Rectal smooth muscle tissue (tissue), 1 donor: ENCODE measurements around the gene CFAP57.

Experiments used
- H3K27ac ChIP-seq: one replicate; pipeline ENCODE4 v1.7.0; 2013; ENCODE audit warnings: low read depth, low read length, inconsistent platforms
- H3K27me3 ChIP-seq: one replicate; pipeline ENCODE4 v1.7.0; 2013; ENCODE audit warnings: low read length; ENCODE audit not compliant: control insufficient read depth, insufficient read depth
- H3K36me3 ChIP-seq: one replicate; pipeline ENCODE4 v1.7.0; 2013; ENCODE audit warnings: low read length; ENCODE audit not compliant: control insufficient read depth, insufficient read depth
- H3K4me1 ChIP-seq: one replicate; pipeline ENCODE4 v1.7.0; 2013; ENCODE audit warnings: low read length; ENCODE audit not compliant: control insufficient read depth, insufficient read depth
- H3K4me3 ChIP-seq: one replicate; pipeline ENCODE4 v1.7.0; 2013; ENCODE audit warnings: low read length
- H3K9ac ChIP-seq: one replicate; pipeline ENCODE4 v1.7.0; 2013; ENCODE audit warnings: low read length

CFAP57 gene

DNA sequence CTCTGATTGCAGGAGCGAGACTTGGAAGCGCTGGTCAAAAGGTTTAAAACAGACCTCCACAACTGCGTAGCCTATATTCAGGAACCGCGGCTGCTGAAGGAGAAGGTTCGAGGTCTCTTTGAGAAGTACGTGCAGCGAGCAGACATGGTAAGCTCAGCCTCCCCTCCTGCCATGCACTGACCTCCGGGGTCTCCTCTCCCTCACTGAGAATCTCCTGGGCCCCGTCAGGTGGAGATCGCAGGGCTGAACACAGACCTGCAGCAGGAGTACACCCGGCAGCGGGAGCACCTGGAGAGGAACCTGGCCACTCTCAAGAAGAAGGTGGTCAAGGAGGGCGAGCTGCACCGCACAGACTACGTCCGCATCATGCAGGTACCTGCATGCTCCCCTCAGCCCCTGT is 62.1 kb downstream of the CFAP57 start:
- Histone ChIP-seq H3K36me3 (no peaks in the 10 kb centered on the region), H3K4me1 (no peaks in the 10 kb centered on the region)

DNA sequence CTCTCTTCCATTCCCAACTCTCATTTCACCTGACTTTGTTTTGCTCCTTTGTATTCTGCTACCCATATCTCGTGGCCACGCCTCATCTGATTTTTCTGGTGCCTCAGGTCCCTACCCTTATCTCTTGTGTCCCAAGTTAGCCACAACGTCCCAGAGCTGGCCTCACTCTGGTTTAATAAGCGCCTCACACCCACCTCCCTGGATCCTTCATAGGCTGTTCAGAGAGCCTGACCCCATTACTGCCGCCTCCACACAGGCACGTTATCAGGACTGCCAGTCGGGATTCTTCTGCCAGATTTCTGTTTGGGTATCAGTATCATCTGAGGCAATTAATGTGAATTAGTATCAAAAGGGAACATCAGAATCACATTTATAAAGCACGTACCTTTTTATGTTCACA is 62.9 kb downstream of the CFAP57 start:
- Histone ChIP-seq H3K36me3 (no peaks in the 10 kb centered on the region), H3K9ac (no peak overlapping the region), H3K27me3 (no peaks in the 10 kb centered on the region), H3K4me3 (no peak overlapping the region), H3K27ac (no peak overlapping the region), H3K4me1 (no peaks in the 10 kb centered on the region)

More for the DNA sequence above, 62.1 kb downstream of the CFAP57 start:
- Histone ChIP-seq H3K27me3 (no peaks in the 10 kb centered on the region), H3K27ac (no peak overlapping the region), H3K9ac (no peak overlapping the region), H3K4me3 (no peak overlapping the region)

DNA sequence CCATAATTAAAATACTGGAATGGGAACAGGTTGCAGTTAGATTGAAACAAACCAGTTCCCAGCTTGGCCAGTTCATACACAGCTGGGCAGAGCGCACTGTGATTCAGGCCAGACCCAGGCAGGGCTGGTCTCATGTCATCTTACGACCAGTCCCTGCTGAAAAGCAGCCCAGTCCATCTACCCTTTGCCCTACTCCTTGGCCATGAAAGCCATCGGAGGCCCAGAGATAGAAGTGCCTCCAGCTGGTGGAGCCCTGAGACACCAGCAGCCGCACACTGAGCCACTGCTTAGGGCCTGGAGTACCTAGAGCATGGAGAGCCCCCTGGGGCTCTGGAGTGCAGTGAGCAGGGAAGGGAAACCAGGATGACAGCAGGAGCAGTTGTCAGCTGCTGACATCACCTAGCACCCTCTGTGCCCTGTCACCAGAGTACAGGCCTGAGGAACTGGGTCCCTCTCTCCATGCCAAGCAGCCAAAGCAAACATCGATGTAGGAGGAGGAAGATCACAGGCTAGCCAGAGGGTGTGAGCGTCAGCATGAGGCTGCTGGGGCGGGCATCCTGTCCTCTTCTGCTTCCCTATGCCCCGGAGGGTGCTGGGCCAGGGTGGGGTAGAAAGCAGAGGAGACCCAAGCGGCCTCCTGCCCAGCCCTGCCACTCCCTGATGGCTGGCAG is 63.5 kb downstream of the CFAP57 start:
- no peak overlapping the region for H3K27ac ChIP-seq

DNA sequence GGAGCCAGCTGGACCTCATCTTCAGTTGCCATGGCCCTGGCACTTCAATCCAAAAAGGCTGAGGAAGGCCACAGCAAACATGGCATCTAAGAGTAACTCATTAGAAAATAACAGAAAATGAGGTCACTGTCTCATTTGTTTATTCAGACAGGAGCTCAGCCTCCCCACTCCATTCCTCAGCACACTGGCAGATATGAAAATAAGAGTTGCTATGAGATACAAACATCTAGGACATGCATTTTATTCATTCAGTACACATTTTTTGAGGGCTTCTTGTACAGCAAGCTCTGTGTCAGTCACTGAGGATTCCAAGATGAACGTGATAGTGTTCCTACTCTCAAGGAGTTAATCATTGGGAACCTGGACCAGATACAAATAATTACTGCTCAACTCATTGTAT is 65.0 kb downstream of the CFAP57 start:
- Histone ChIP-seq H3K36me3 (no peaks in the 10 kb centered on the region), H3K4me3 (no peak overlapping the region), H3K27me3 (no peaks in the 10 kb centered on the region), H3K4me1 (no peaks in the 10 kb centered on the region), H3K27ac (no peak overlapping the region), H3K9ac (no peak overlapping the region)

More for the DNA sequence above, 63.5 kb downstream of the CFAP57 start:
- no peak overlapping the region for H3K4me3 ChIP-seq
- no peaks in the 10 kb centered on the region for H3K4me1 ChIP-seq
- H3K36me3 ChIP-seq: no peaks in the 10 kb centered on the region
- H3K27me3 ChIP-seq: no peaks in the 10 kb centered on the region
- no peak overlapping the region for H3K9ac ChIP-seq

DNA sequence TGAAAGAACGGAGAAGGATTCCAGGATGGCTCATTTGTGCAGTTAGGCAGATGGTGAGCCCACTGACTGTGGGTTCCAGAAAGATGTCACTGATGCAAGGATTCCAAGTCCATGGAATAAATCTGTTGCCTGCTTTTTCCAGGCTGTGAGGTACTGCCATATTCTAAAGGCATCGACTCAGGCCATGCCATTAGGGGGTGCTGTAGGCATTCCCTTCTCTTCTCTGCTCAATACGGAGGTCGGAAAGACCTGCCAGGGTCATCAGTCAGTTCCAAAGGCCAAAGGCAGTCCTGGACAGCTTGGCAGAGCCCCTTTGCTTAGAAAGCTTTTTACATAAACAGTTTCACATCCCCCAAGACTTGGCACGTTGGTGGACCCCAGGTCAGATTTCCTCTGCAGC is 66.0 kb downstream of the CFAP57 start:
- no peak overlapping the region for H3K9ac ChIP-seq
- H3K36me3 ChIP-seq: no peaks in the 10 kb centered on the region
- no peak overlapping the region for H3K27ac ChIP-seq
- no peaks in the 10 kb centered on the region for H3K27me3 ChIP-seq
- H3K4me1 ChIP-seq: no peaks in the 10 kb centered on the region
- no peak overlapping the region for H3K4me3 ChIP-seq

DNA sequence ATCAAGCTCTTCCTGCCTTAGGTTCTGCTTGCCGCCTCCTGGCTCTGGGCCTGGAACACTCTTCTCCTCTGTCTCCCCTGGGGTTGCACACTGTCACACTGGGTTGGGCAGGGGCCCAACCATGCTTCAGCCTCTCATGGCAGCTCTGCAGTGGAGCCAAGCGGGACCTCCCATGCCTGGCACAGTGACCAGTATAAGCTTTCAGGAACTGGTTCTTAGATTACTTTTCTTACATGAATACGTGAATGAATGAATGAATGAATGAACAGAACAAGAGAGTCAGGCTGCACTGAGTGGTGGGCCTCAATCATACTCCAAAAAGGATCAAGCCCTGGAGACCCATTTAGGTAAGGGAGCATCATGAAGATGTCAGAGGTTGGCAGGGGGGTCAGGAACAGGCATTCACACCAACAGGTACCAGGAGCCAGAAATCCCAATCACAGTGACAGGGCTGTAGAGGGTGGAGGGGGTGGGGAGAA is 66.9 kb downstream of the CFAP57 start:
- H3K27ac ChIP-seq: no peak overlapping the region
- no peaks in the 10 kb centered on the region for H3K36me3 ChIP-seq

DNA sequence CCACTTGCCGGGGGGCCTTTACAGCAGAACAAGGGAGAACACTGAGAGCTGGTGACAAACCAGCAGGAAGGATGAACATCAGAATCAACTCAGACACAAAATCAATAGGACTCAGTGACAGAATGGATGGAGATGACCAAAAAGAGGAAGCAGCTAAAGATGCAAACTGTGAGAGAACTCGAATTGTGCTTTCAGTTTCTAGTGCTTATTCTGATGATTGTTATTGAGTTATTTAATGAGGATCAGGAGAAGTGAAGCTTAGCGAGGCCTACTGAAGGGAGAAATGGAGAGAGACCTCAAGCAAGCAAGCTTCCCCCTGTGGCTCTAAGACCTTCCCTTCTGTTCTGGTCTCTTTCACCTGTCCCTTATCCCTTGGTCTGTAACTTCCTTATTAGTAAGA is 67.4 kb downstream of the CFAP57 start:
- H3K9ac ChIP-seq: no peak overlapping the region
- no peak overlapping the region for H3K4me3 ChIP-seq
- no peaks in the 10 kb centered on the region for H3K36me3 ChIP-seq
- H3K27me3 ChIP-seq: no peaks in the 10 kb centered on the region
- H3K27ac ChIP-seq: no peak overlapping the region
- H3K4me1 ChIP-seq: no peaks in the 10 kb centered on the region

More for the DNA sequence above, 66.9 kb downstream of the CFAP57 start:
- Histone ChIP-seq H3K9ac (no peak overlapping the region), H3K4me3 (no peak overlapping the region), H3K27me3 (no peaks in the 10 kb centered on the region), H3K4me1 (no peaks in the 10 kb centered on the region)

DNA sequence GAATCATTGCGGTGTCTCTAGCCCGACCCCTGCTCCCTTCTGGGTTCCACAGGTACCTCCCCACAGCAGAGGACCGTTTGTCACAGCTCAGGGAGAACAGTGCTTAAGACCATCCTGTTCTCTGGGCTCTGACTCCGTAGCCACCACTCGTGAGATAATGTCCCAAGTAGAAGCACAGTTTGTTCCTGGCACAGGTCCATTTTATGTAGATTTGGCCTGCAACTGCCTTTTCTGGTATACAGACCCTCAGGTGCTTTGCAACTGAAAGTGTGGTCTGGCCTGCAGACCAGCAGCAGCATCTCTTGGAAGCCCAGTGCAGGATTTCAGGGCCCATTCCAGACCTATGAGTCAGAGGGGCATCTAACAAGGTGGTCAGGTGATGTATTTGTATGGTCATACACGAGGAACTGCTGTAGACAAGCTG is 69.3 kb downstream of the CFAP57 start:
- Histone ChIP-seq H3K9ac (no peak overlapping the region), H3K4me1 (no peaks in the 10 kb centered on the region), H3K27me3 (no peaks in the 10 kb centered on the region), H3K4me3 (no peak overlapping the region), H3K36me3 (no peaks in the 10 kb centered on the region), H3K27ac (no peak overlapping the region)

DNA sequence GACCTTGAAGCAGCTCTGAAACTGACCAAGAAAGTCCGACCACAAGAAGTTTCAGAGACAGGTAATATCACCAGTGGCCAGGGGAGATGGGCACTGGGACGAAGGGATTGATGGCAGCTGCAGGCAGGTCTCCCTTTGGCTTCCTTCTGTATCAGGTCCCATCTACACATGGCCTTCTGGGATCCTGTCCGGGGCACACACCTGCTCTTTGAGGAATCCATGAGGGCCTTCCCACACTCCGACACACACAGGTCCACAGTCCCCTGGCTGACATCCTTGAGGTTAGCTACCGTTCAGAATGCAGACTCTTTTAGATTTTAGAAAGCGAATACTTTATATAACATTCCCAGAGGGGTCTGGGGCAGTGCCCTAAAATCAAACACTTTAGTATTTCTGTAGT is 71.2 kb downstream of the CFAP57 start:
- H3K9ac ChIP-seq: no peak overlapping the region
- no peaks in the 10 kb centered on the region for H3K36me3 ChIP-seq
- no peaks in the 10 kb centered on the region for H3K4me1 ChIP-seq
- H3K4me3 ChIP-seq: no peak overlapping the region
- no peak overlapping the region for H3K27ac ChIP-seq
- H3K27me3 ChIP-seq: no peaks in the 10 kb centered on the region

DNA sequence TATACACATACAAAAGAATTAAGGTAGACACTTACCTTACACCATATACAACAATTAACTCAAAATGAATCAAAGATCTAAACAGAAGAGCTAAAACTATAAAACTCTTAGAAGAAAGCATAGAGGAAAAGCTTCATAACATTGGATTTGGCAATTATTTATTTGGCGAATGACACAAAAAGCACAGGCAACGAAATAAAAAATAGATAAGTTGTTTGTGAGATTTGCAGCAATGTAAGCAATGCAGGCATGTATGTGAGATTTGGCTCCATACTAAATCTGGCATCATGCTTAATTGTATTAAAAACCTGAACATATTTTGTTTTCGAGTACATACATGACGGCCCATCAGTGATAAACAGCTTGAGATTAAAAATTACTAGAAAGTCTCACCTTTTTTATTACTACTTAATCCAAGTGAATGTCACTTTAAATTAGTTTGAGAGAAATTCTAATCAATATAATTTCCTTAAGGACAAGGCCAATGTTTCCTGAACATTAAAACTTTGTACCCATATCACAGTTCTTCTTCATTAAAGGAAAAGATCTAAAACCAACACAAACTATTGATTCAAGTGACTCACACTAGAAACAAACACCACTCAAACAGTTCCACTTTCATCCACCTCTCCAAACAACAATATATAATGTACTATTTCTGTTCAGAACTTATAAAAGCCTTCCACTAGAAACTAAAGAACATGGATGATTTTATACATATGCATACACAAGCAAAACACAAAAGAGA is 74.5 kb downstream of the CFAP57 start:
- Histone ChIP-seq H3K4me1 (no peaks in the 10 kb centered on the region), H3K27ac (no peak overlapping the region), H3K4me3 (no peak overlapping the region), H3K36me3 (no peaks in the 10 kb centered on the region), H3K9ac (no peak overlapping the region), H3K27me3 (no peaks in the 10 kb centered on the region)

DNA sequence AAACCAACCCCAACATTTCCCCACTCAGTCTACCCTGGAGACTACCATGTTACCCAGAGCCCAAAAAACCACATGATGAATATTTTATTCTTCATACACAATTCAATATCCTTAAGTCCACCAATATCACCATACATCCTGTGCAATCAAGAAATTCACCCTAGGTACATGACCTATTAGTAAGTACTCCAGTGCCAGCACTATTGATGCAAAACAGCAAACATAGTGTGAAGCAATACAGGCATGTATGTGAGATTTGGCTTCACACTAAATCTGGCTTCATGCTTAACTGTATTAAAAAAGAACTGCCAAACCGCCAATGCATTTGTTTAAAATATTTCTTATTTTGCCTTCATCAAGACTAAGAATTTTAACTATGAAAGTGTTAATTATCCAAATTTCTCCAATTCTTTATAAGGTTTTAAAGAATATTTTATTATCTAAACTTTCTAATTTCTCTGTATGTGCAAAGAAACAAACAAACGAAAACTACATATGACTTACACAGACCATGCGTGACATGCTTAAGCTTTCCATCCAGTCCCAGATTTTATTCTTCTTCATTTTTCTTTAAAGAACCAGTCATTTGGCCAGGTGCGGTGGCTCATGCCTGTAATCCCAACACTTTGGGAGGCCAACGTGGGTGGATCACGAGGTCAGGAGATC is 75.3 kb downstream of the CFAP57 start:
- Histone ChIP-seq H3K36me3 (no peaks in the 10 kb centered on the region), H3K27me3 (no peaks in the 10 kb centered on the region), H3K4me3 (no peak overlapping the region), H3K9ac (no peak overlapping the region), H3K4me1 (no peaks in the 10 kb centered on the region), H3K27ac (no peak overlapping the region)

DNA sequence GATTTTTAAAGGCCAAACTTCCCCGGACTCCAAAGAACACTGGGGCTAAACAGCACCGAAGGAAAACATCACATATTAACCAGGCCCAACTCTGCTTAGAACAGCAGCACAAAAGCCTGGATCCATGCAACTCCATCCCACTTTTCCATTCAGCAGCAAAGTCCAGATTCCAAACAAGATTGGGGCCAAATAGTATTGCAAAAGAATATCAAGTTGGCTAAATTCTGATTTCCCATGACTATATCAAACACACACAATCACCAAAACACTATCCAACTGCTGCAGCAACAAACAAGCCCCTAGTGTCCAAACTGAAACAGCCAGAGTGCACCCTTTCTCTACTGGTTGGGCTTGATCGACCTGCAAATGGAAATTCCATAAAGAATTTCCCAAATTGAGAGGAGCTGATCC is 78.2 kb downstream of the CFAP57 start:
- Histone ChIP-seq H3K9ac (no peak overlapping the region), H3K27me3 (no peaks in the 10 kb centered on the region), H3K27ac (no peak overlapping the region), H3K4me3 (no peak overlapping the region), H3K36me3 (no peaks in the 10 kb centered on the region), H3K4me1 (no peaks in the 10 kb centered on the region)
